Stimulated activated CD4-positive, alpha-beta T cell treated with anti-CD3 and anti-CD28 coated beads, TNF-alpha, amount 100 ng/mL, for 48 hours (primary cell): ENCODE results near the gene FEZF2.

Experiments used
- DNase-seq, 3 donors: peaks; one replicate each; pipeline ENCODE4 v3.0.0-alpha.2; 2020; ENCODE audit warnings: low read depth in 3 of 3

Gene FEZF2

DNA sequence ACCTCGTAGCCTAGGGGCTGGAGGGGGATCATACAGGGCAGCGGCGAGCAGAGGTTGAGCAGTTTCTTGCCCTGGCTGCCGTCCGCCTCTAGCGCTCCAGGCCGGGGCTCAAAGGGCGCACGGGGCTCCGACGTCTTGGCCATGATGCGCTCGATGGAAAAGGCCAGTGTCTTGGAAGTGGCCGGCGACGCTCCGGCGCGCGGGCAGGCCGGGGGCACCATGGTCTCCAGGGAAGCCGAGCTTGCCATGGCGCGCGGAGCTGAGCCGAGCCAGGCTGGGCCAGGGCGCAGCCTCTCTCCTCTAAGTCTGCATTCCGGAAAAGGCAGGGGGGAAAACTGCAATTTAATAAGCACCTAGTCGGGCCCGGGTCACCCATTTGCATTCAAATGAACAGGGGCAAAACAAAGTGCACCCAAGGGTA is 719 bp downstream of the FEZF2 start:
- DNase-seq, result no peak

GRCh38 chr3:62371720-62372591 is 1.4 kb downstream of the FEZF2 start:
- no peak for DNase-seq

DNA sequence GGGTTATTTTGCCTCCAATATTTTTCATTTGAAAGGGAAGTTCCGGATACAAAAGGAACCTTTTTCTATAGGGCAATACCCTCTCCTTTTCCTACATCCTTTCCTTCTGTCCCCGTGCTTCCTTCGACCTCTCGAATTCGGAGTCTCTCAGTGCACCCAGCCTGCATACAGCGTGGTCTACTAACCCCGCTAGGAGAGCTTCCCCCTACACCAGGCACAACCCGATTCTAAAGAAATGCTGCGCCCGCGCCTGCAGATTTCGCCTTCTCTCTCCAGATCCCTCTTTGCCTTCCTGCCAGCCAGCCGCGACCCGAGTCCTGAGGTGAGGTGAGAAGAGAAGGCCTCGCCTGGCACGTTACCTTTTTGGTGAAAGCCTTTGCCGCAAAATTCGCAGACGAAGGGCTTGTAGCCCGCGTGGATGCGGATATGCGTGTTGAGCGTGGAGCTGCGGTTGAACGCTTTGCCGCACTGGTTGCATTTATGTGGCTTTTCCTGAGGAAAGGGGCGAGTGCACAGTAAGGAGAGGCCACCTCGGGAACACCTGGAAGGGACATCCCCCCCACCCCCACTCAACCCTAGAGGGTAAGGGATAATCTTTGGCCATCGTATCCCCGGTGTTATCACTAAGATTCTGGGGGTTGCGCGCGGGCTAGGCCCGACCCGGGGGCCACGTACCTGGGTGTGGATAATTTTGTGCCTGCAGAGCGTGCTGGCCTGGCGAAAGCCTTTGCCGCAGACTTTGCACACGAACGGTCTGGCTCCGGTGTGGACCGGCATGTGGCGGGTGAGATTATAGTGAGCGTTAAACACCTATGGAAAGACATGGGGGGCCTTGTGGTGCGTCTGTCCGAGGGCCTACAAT is 2.3 kb downstream of the FEZF2 start:
- no peak for DNase-seq

DNA sequence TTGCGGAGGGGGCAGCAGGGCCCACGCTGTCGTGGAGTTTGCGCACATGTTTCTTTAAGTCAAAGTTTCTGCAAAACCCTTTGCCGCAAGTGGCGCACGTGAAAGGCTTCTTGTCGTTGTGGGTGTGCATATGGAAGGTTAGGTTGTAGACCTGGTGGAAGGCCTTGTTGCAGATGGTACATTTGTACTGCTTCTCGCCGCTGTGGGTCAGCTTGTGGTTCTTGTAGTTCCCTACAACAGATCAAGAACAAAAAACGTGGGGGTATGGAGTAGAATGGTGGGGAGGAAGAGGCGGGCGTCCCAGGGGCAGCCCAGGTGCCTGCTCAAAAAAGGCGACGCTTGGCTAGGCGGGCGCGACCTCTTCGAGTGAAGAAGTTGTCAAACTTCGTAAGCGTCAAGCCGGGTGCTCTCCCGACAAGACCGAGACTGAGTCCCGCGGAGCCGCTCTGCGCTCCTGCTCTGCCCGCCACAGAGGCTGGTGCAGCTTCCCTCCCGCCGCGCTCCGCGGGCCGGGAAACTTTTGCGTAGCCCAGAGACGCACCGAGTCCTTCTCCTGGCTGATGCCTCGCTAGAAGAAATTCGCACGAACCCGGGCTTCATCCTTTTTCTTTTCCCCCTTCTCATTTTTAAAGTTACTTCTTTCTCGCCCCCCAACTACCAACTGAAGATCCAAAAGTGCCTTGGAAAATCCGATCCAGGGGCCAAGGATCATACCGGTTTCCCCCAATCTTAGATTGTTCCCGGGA is 3.1 kb downstream of the FEZF2 start:
- DNase-seq, result no peak

GRCh38 chr3:62369476-62369743 is 3.9 kb downstream of the FEZF2 start:
- no peak for DNase-seq

- DNase-seq, result no peak
Observed at GRCh38 chr3:62368705-62369475, 4.5 kb downstream of the FEZF2 start.

GRCh38 chr3:62368290-62368704 is 5.1 kb downstream of the FEZF2 start:
- no peak for DNase-seq

DNA sequence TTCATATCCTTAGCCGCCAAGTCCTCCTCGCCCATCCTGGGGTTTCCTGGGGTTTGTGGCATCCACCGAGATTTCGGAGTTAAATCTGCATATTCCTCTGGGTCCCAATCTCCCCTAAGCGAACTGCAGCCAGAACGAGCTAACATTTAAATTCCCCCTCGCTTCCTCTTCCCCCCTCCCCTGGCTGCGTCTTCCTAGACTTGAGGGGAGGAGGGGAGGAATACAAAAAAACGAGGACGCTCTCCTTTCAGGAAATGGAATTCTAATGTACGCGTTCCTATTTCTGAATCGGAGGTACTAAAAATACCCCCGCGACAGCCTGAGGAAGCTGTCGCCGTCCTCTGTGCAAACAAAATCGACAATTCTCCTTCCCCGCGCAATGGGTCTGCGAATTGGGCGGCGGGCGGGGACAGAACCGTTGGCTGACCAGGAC is 5.6 kb downstream of the FEZF2 start:
- DNase-seq, result no peak

DNA sequence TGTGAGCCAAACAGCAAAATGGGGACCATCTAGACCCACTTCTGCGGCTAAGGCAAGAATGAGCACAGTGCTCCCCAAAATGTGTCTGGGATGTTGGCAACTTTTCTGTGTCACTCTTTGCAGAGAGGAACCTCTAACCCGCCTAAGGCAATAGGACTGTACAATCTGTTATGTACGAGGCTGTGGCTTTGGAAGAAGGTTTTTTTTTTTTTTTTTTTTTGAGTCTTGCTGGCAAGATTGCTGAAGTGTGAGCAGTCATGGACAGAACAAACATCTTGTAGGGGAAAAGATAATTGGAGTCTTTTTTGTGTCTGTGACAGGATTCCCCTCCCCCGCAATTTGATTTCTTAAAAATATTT is 7.2 kb downstream of the FEZF2 start:
- DNase-seq, result no peak

DNA sequence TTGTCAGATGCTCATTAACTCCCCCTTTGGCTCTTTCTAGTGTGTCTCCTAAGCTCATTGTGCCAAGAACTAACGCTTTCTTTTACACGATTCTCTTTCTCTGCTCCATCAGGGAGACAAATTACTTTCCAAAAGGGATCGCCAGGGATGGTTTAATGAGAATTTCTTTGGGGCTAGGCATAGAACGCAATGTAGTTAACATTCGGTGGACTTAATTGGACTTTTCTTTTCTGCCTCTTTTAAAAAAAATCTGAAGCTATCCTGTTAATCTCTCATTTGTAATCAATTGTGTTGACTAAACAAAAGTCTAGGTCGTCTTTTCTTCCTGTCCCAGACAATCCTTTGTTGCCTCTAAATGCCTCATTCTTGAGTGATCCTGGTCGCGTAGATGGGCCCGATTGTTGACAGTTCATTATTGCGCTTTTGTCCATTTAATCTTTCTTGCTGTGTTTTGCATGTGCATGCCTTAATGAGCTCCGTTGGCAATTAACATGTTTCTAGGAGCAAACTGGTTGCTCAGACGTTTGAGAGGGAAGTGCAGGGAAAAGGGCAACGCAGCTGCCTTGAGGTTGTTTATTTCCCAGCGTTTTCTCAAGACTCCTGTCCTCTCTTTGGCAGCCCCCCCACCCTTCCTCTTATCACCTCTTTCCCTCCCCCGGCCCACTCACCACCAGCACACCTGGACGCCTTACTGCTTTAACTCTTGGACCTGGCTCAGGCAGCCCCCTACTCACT is 7.8 kb downstream of the FEZF2 start:
- DNase-seq, result no peak

- no peak for DNase-seq
Observed at GRCh38 chr3:62364191-62364590, 9.2 kb downstream of the FEZF2 start.

- no peak for DNase-seq
Observed at GRCh38 chr3:62363275-62363674, 10.1 kb downstream of the FEZF2 start.

DNA sequence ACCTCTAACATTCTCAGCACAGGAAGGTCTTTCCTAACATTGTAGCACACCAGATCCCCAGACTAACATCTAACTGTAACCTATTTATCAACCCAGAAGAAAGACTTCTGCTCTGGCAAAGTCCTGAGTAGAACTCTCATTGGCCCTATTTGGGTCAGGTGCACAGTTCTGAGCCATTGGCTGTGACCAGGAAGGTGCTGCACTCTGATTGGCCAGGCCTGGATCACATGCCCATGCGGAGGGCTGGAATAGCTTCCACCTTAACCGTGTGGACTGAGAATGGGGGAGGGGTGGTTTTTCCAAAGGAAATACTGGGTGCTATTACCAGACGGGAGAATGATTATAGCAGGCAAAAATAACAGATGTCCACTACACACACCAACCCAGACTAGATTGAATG is 11.5 kb downstream of the FEZF2 start:
- DNase-seq, result no peak

DNA sequence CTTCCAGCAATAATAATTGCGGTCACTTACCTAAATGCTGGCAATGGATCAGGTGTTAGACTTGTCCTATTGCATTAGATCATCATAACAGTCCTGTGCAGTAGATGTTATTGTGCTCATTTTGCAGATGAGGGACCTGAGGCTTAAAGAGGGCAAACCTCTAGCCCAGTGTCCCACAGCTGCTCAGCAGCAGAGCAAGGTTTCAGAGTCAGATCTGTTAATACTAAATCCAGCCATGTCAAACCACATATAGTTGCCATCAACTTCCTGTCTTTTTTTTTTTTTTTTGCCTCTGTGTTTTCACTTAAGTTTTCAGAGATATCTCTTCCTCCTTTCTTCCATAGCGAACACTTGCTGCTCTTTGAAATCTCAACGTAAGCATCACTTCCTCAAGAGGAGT is 12.1 kb downstream of the FEZF2 start:
- DNase-seq, result no peak

DNA sequence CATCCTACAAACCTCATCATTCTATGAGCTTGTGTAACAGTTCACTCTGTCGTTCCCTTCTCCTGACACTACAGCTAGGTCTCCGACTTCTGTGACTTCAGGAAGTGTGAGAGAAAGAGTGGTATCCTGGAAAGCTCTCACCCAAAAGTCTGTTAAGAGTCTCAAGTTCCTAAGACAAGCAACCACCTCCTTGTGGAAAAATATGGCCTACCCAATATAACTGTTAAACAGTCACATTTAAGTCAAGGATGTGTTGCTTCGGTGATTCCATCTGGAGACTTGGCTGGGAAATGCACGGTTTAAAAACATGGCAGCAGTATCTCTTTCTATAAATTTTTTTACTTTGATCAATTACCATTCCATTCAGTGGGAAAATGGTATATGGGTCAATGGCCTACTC is 13.8 kb downstream of the FEZF2 start:
- no peak for DNase-seq

- DNase-seq, result no peak
Observed at GRCh38 chr3:62356356-62356755, 17.0 kb downstream of the FEZF2 start.

DNA sequence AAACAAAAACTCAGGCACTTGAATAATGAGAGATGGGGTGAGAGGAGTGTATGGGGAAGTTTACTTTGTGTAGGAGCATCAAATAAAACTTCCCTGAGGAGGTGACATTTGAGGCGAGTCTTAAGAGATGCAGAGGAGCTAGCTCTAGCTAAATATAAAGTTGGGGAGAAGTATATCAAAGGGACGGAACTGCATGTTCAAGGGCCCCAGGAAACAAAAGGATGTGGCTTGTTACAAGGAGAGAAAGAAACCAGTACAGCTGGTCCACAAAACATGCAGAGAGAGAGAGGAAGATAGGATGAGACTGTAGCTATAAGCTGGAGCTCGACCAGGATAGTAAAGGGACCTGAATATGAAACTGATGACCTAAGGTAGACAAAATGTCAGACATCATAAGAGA is 17.6 kb downstream of the FEZF2 start:
- no peak for DNase-seq

DNA sequence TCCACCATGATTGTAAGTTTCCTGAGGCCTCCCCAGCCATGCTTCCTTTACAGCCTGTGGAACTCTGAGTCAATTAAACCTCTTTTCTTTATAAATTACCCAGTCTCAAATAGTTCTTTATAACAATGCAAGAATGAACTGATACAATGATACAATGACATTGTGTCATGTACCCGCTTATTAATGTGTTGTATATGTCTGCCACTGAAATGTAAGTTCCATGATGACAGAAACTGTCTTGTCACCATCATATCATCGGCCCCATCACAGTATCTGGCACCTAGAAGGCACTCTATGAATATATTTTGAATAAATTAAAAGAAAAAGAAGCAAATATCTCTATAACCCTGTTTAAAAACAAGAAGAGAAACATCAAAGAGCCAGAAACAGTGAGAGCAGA is 29.6 kb downstream of the FEZF2 start:
- DNase-seq, result no peak

DNA sequence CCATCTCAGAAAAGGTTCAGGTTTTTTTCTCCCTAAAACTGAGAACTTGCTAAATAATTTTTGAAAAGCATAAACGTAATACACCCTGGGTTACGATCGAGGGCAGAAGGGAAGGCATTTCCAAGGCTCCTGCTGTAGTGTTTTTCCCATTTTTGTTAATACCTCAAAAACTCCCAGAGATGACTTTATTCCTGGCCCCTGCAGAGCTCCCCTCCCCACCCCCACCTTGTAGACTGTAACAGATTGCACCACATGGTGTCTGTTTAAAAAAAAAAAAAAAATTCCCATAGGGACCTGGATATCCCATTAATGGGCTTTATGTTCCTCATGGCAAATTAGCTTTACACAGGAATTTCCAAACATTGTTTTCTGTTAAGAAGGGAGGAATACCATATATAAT is 38.2 kb downstream of the FEZF2 start:
- DNase-seq, result no peak

- no peak for DNase-seq
Observed at GRCh38 chr3:62332835-62333244, 40.5 kb downstream of the FEZF2 start.

DNA sequence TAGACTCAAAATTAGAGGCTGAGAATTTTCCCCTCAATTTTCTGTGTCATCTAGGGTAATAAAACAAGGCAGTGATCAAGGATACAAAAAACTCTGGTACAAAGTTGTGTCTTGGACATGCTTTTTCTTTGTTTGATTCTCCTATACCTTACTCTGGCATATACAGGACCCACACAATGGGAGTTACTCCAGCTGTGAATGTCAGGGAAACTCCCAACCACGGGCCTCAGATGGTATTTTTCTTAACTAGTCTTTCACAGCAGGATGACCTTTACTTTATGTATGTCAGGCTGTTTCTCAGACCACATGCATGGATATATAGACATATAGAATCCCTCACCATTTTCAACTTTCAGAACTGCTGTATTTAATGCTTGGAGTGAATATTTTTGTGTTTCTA is 41.3 kb downstream of the FEZF2 start:
- no peak for DNase-seq
